OCI-LY3 (cell line): ENCODE data around the gene SLC16A6.
"Not testable (repeated sequence)": the region's sequence is repeated elsewhere in the genome, so short reads cannot be mapped to it uniquely, and the experiment has no call there.

Experiments used
- CTCF ChIP-seq: fragments of 200-600, 300-600 bp; sonication (generic); IDR thresholded peaks from 2 replicates; pipeline ENCODE4 v1.5.1; 2014; ENCODE audit warnings: antibody characterized with exemption, low read length, low read depth
- EZH2phosphoT487 ChIP-seq: fragments of 200-600 bp; shearing (Covaris generic); IDR thresholded peaks from 2 replicates; pipeline ENCODE4 v1.6.1; 2018; ENCODE audit warnings: antibody characterized with exemption, mixed run types, low read depth

- TF ChIP-seq EZH2phosphoT487, CTCF: not testable (repeated sequence)
Measured at GRCh38 chr17:68331932-68332331, 41.0 kb upstream of the SLC16A6 start.
